ENCODE data around the gene MREG.
"Not testable (repeated sequence)": the region's sequence is repeated elsewhere in the genome, so short reads cannot be mapped to it uniquely, and the experiment has no call there.

The MREG gene

DNA sequence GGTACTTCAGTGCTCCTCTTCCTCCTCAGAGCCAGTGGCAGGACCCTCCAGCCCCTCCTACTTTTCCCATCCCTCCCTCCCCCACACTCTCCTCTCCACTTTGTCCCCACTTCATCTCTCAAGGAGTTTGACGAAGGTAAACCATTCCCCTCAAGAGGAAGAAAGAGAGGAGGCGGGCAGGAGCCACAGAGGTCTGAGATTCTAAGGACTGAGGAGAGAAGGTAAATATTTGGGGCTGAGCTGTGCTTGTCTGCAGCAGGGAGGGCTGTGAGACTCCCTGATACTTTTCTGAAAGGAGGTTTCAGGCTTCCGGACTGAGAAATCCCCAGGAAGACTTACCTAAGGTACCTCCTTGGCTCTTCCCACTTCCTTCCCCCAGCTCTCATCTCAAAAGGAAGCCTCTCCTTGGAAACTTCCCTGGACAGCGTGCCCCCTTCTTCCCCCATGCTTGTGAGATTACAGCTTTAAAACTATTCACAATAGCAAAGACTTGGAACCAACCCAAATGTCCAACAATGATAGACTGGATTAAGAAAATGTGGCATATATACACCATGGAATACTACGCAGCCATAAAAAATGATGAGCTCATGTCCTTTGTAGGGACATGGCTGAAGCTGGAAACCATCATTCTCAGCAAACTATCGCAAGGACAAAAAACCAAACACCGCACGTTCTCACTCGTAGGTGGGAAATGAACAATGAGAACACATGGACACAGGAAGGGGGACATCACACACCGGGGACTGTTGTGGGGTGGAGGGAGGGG, 55.8 kb downstream of the MREG start:
- not testable (repeated sequence) for H3K9me3 Mint-ChIP-seq; DNase-seq; H3K27me3 Mint-ChIP-seq; H3K4me1 Mint-ChIP-seq (ENCODE audit: low read depth in 2 of 2); H3K36me3 Mint-ChIP-seq (ENCODE audit: insufficient read depth); ATAC-seq (replicated peaks); H3K4me3 Mint-ChIP-seq
- H3K27ac Mint-ChIP-seq: peak overlapping the region in 1 of 2 donors; percentile 5

DNA sequence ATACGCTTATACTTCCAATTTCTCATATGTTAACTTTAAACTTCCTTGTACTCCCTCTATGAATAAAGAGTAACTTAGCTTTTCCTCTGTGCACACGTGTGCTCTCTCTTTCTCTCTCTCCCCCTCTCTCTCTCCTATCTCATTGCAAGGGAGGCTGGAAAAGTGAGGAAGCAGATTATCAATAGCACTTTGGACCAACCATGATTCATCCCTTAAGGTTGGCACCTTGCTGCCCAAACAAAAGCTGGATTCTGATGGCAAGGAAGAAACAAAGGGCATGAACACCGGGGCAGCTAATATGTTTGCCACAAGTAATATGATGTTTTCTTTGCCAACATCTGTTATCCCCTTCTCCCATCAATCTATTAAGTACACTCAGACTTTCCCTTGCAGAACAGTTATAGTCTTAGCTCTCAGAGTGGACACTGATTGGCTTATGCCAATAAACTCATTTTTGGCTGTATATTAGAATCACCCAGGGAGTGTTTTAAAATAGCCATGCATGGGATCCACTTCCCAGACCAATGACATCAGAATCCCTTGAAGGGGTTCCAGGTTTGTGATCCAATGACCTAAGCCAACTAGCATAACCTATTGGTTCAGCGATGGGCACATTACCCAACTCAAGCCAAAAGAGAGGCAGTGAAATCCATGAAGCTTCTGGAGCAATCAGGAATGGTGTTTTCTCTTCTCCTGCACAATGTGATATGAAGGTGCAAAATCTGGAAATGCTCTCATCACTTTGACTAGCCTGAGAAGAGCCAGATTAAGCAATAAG, 60.3 kb downstream of the MREG start:
- H3K9me3 Mint-ChIP-seq: no peaks in the 10 kb centered on the region
- H3K36me3 Mint-ChIP-seq (ENCODE audit: insufficient read depth): peaks cover 7% of the 10 kb centered on the region
- ATAC-seq (replicated peaks) (no peak), DNase-seq (no peak)
- H3K27me3 Mint-ChIP-seq: no peaks in the 10 kb centered on the region
- H3K4me3 Mint-ChIP-seq: no peak overlapping the region
- no peaks in the 10 kb centered on the region for H3K4me1 Mint-ChIP-seq (ENCODE audit: low read depth in 2 of 2)
- H3K27ac Mint-ChIP-seq: peak overlapping the region in 1 of 2 donors; percentile 5

DNA sequence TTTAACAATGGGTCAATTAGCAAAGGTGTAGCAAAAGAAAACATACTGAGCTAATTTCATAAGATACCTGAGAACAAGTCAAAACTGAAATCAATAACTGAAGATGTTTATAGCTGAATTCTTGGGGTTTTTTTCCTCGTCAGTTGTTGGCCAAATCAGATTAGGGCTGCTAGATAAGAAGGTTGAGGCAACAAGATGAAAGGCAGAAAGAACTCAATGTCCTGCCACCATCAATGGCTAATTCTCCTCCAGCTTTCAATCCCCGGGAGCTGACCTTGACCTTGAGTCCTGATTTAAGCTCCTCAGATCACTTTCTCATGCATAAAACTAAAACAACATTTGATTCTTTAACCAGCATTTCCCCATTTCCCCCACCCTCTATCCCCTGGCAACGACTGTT, 61.8 kb downstream of the MREG start:
- H3K27ac Mint-ChIP-seq: no peak overlapping the region
- H3K4me1 Mint-ChIP-seq (ENCODE audit: low read depth in 2 of 2): no peaks in the 10 kb centered on the region
- H3K4me3 Mint-ChIP-seq: no peak overlapping the region
- no peaks in the 10 kb centered on the region for H3K27me3 Mint-ChIP-seq
- DNase-seq (no peak), ATAC-seq (replicated peaks) (no peak)
- H3K36me3 Mint-ChIP-seq (ENCODE audit: insufficient read depth): peaks cover 4% of the 10 kb centered on the region
- no peaks in the 10 kb centered on the region for H3K9me3 Mint-ChIP-seq

- H3K36me3 Mint-ChIP-seq (ENCODE audit: insufficient read depth): peaks cover 17% of the 10 kb centered on the region
Measured at GRCh38 chr2:215949991-215950404, 63.4 kb downstream of the MREG start.

GRCh38 chr2:215948051-215948450, 65.3 kb downstream of the MREG start:
- Mint-ChIP-seq H3K27ac (no peak overlapping the region), H3K4me1 (ENCODE audit: low read depth in 2 of 2) (no peaks in the 10 kb centered on the region), H3K27me3 (no peaks in the 10 kb centered on the region), H3K9me3 (no peaks in the 10 kb centered on the region), H3K4me3 (no peak overlapping the region), H3K36me3 (ENCODE audit: insufficient read depth) (peaks cover 13% of the 10 kb centered on the region)
- DNase-seq (no peak), ATAC-seq (replicated peaks) (no peak)

More at GRCh38 chr2:215949991-215950404, 63.4 kb downstream of the MREG start:
- ATAC-seq (replicated peaks) (peak; percentile 59), DNase-seq (no peak)
- Mint-ChIP-seq H3K27me3 (no peaks in the 10 kb centered on the region), H3K9me3 (no peaks in the 10 kb centered on the region), H3K27ac (peak overlapping the region in 1 of 2 donors; percentile 74), H3K4me1 (ENCODE audit: low read depth in 2 of 2) (no peaks in the 10 kb centered on the region), H3K4me3 (no peak overlapping the region)

DNA sequence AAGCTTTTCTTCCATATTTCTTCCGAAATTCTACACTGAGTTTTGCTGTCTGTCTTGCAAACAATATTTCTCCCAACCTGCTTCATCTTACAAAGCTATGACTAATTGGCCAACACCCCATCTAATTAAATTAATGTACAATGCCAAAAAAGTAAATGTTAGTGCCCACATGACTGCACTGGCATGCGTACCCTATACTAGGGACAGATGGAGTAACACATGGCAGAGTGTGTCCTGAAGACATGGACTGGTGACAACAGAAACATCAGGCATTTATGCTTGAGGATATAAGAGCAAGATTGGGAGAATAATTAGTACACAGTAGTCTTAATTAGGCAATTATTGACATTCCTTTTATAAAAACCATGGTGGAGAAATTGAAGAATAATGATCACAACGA, 66.8 kb downstream of the MREG start:
- H3K27me3 Mint-ChIP-seq: no peaks in the 10 kb centered on the region
- no peak overlapping the region for H3K27ac Mint-ChIP-seq
- H3K4me3 Mint-ChIP-seq: no peak overlapping the region

GRCh38 chr2:215942194-215942593, 71.2 kb downstream of the MREG start:
- Mint-ChIP-seq H3K27ac (no peak overlapping the region), H3K27me3 (no peaks in the 10 kb centered on the region), H3K36me3 (ENCODE audit: insufficient read depth) (peaks cover 16% of the 10 kb centered on the region), H3K4me3 (no peak overlapping the region), H3K4me1 (ENCODE audit: low read depth in 2 of 2) (no peaks in the 10 kb centered on the region), H3K9me3 (no peaks in the 10 kb centered on the region)
- DNase-seq: no peak
- ATAC-seq (replicated peaks): no peak

More for the DNA sequence above, 66.8 kb downstream of the MREG start:
- DNase-seq: no peak
- Mint-ChIP-seq H3K36me3 (ENCODE audit: insufficient read depth) (peaks cover 16% of the 10 kb centered on the region), H3K9me3 (no peaks in the 10 kb centered on the region), H3K4me1 (ENCODE audit: low read depth in 2 of 2) (no peaks in the 10 kb centered on the region)
- ATAC-seq (replicated peaks): no peak

GRCh38 chr2:215941726-215942125, 71.6 kb downstream of the MREG start:
- H3K4me1 Mint-ChIP-seq (ENCODE audit: low read depth in 2 of 2): no peaks in the 10 kb centered on the region
- H3K9me3 Mint-ChIP-seq: no peaks in the 10 kb centered on the region
- H3K36me3 Mint-ChIP-seq (ENCODE audit: insufficient read depth): peaks cover 16% of the 10 kb centered on the region
- DNase-seq: no peak
- no peaks in the 10 kb centered on the region for H3K27me3 Mint-ChIP-seq
- H3K27ac Mint-ChIP-seq: no peak overlapping the region
- H3K4me3 Mint-ChIP-seq: no peak overlapping the region
- no peak for ATAC-seq (replicated peaks)

DNA sequence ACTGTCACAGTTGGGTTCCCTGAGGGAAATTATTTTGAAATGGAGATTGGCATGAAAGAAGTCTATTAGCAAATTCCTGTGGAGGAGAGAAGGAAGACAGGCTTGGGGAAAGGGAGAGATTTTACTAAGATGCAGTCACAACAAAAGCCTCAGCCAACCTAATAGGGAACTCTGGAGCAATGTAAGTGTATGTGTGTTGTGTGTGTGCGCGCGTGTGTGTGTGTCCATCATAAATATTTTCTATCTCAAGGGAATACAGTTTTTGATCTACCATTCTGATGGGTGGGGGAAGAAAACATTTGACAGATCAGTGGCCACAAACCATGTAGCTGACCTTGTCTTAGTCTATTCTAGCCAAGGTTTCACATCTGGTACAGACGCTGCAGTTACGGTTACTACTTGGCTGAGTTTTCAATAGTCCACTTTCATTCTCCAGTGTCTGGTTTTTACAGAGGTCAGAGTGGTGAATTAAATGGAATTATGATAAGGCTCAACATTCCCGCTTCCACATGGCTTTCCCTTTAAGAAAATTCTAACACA, 72.6 kb downstream of the MREG start:
- no peaks in the 10 kb centered on the region for H3K9me3 Mint-ChIP-seq
- no peak for ATAC-seq (replicated peaks)
- DNase-seq: no peak
- peaks cover 12% of the 10 kb centered on the region for H3K36me3 Mint-ChIP-seq (ENCODE audit: insufficient read depth)
- no peaks in the 10 kb centered on the region for H3K27me3 Mint-ChIP-seq
- peak overlapping the region in 1 of 2 donors; percentile 45 for H3K27ac Mint-ChIP-seq
- no peaks in the 10 kb centered on the region for H3K4me1 Mint-ChIP-seq (ENCODE audit: low read depth in 2 of 2)
- H3K4me3 Mint-ChIP-seq: no peak overlapping the region

DNA sequence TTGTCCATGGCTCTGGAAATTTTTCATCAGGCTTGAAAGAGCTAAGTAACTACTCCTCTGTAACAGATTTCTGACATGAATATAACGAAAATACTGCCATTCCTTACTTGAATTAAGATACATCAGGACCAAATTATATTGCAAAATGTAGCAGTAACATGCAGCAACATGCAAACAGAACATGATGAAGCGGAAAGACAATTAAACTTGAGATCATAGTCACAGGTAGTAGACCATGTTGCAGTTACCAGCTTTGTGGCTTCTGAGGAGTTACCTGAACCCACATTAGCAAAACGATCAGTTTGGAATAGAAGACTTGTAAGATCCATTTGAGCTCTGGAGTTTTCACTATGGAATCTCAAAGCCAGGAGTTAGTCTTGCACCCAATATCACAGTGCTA, 76.2 kb downstream of the MREG start:
- ATAC-seq (replicated peaks): no peak
- Mint-ChIP-seq H3K36me3 (ENCODE audit: insufficient read depth) (peaks cover 6% of the 10 kb centered on the region), H3K4me3 (no peak overlapping the region), H3K27me3 (no peaks in the 10 kb centered on the region), H3K4me1 (ENCODE audit: low read depth in 2 of 2) (no peaks in the 10 kb centered on the region), H3K9me3 (no peaks in the 10 kb centered on the region), H3K27ac (no peak overlapping the region)
- no peak for DNase-seq

DNA sequence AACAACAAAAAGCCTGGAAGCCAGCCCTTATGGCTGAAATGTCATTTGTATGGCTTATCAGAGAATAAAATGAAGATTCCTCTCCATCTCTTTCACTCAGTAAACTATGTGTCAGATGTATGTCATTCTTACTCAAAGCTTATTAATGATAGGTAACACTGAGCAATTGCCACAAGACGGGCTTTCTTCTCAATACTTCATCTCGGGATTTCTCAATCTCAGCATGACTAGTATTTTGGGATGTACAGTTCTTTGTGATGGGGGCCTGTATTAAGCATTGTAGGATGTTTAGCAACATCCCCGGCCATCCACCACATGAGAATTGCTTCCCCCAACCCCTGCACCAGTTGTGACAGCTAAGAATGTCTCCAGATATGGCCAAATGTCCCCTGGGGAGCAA, 80.2 kb downstream of the MREG start:
- Mint-ChIP-seq H3K4me3 (no peak overlapping the region), H3K9me3 (no peaks in the 10 kb centered on the region), H3K27me3 (peaks cover 7 to 13% of the 10 kb centered on the region in 2 donors), H3K4me1 (ENCODE audit: low read depth in 2 of 2) (no peaks in the 10 kb centered on the region), H3K36me3 (ENCODE audit: insufficient read depth) (peaks cover 2% of the 10 kb centered on the region), H3K27ac (no peak overlapping the region)
- no peak for ATAC-seq (replicated peaks)
- DNase-seq: no peak

GRCh38 chr2:215931256-215931903, 82.0 kb downstream of the MREG start:
- H3K4me1 Mint-ChIP-seq (ENCODE audit: low read depth in 2 of 2): no peaks in the 10 kb centered on the region
- peak; percentile 40 to 51 (median 45) for DNase-seq
- peaks cover 2% of the 10 kb centered on the region for H3K36me3 Mint-ChIP-seq (ENCODE audit: insufficient read depth)
- H3K27ac Mint-ChIP-seq: no peak overlapping the region
- no peaks in the 10 kb centered on the region for H3K9me3 Mint-ChIP-seq
- peak; percentile 58 for ATAC-seq (replicated peaks)
- peaks cover 8 to 15% of the 10 kb centered on the region in 2 donors for H3K27me3 Mint-ChIP-seq
- no peak overlapping the region for H3K4me3 Mint-ChIP-seq

- H3K27ac Mint-ChIP-seq: no peak overlapping the region
- no peaks in the 10 kb centered on the region for H3K36me3 Mint-ChIP-seq (ENCODE audit: insufficient read depth)
- DNase-seq (no peak), ATAC-seq (replicated peaks) (no peak)
- H3K4me1 Mint-ChIP-seq (ENCODE audit: low read depth in 2 of 2): no peaks in the 10 kb centered on the region
- H3K9me3 Mint-ChIP-seq: no peaks in the 10 kb centered on the region
- peaks cover 11 to 15% of the 10 kb centered on the region in 2 donors for H3K27me3 Mint-ChIP-seq
- H3K4me3 Mint-ChIP-seq: no peak overlapping the region
Measured at GRCh38 chr2:215930505-215931253, 82.7 kb downstream of the MREG start.

All from effector memory CD8-positive, alpha-beta T cell (primary cell).